Stimulated activated CD4-positive, alpha-beta T cell treated with anti-CD3 and anti-CD28 coated beads, Interleukin-4, amount 100 ng/mL, for 1 hour (primary cell): ENCODE data around the gene BTBD9.
"Not testable (repeated sequence)": the region's sequence is repeated elsewhere in the genome, so short reads cannot be mapped to it uniquely, and the experiment has no call there.

Experiments
- DNase-seq: peaks from one replicate; pipeline ENCODE4 v3.0.0-alpha.2; 2020

BTBD9 gene

DNA sequence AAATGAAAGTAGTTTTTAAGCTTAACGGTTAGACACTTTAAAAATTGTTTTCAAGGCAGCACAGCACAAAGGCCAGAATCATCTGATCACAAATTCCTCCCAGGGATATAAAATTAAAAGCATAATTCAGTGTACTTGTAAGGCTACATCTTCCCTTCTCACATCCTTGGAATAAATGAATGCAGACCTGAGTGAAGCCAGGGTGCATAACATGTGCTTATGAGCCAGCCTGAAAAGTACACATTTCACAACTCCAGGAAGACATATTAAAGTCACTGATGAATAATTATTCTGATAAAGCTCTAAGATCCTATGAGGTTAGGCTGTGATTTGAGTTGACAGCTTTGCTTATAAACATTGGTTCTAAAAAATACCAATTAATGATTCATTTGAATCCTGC, 163.6 kb downstream of the BTBD9 start:
- DNase-seq, result no peak

DNA sequence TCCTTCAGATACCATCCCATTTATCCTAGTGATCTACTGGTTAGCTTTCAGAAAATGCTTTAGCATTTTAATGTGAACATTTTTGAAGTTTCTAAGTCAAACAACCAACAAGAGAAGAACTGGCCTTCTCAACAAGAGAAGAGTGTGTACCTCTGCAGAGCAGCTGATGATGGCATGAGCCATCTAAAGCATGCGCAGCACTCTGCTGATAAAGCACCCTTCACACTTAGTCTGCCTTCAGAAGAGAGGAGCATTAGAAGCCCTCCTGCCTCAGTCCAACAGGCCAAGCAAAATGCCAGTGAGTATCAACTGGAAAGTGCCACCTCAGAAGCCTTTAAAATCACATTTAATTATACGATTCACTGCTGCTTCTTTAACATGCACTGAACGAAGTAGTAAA, 169.2 kb downstream of the BTBD9 start:
- no peak for DNase-seq

- no peak for DNase-seq
These were observed 172.2 kb downstream of the BTBD9 start for GRCh38 chr6:38467566-38467965.

DNA sequence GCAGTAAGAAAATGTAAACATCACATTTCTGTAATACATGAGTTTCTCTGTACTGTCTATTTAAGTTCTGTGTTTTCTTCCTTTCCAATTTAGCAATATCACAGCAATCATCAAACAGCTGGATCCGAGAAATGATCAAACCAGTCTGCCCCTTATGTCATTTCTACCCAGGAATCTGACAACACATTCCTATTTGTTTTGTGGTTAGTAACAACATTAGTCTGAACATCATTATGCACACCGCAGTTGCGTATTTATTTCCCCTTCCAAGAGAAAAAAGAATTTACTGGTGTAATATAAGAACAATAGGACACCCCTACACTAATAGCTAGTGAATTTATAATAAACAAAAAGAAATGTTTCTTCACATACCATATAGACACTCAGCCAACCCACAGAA, 179.5 kb downstream of the BTBD9 start:
- DNase-seq, result no peak

GRCh38 chr6:38459291-38459690, 180.4 kb downstream of the BTBD9 start:
- DNase-seq, result no peak

- no peak for DNase-seq
These were observed 185.9 kb downstream of the BTBD9 start for GRCh38 chr6:38453861-38454260.

DNA sequence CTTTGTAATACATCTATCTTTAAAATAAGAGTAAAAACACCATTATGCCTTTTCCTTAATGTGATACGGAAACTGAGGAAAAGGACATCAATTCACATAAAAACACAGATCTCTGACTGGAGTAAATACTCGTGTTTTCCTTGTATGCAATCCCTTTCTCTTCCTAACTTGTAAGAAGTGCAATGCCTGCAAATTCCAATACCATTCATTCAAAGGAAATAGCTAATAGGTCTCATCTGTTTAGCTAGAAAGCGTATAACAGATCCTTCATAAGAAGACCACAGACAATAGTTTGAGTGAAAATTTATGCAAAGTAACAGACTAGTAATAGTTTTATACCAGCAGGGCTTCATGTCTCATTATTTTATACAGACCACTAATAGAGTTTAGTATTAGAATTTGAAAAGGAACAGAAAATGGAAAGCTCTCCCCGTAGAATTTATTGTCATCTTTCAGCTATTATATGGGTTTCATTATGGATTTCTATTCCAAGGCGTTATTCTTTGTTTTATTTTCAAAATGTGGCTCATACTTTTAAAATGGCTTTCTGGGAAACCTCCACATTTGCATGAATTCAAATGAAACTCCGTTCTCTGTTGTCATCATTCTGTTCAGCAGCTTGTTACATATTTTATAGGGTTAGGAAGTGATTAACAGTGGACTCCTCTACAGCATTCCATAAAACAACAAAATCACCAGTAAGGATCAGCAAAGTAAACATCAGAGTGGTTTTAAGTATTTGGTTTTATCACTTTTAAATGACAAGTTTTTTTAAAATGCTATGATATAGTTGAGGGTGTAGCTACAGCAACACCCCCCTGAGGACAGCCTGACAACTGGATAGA, 186.7 kb downstream of the BTBD9 start:
- DNase-seq, result no peak

DNA sequence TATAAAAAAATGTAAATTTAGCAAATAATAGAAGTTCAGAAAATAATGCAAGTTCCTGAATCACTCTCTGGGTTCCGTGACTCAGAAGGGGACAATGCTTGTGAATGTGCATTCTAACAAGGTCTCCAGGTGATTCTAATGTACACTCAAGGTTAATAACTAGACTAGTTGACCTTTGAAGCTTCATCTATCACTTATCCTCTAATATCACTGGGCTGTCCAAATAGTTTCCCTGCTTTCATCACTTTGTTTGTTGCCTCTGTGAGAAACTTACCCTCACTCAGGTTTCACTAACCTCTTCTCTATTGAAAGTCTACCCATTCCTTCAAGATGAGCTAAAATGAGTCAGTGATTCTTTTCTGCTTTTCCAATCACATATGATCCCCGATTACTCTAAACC, 189.0 kb downstream of the BTBD9 start:
- DNase-seq, result no peak

GRCh38 chr6:38445925-38446324, 193.8 kb downstream of the BTBD9 start:
- DNase-seq, result no peak

- no peak for DNase-seq
These were observed 194.4 kb downstream of the BTBD9 start for GRCh38 chr6:38445336-38445735.

GRCh38 chr6:38443352-38444144, 196.2 kb downstream of the BTBD9 start:
- no peak for DNase-seq

DNA sequence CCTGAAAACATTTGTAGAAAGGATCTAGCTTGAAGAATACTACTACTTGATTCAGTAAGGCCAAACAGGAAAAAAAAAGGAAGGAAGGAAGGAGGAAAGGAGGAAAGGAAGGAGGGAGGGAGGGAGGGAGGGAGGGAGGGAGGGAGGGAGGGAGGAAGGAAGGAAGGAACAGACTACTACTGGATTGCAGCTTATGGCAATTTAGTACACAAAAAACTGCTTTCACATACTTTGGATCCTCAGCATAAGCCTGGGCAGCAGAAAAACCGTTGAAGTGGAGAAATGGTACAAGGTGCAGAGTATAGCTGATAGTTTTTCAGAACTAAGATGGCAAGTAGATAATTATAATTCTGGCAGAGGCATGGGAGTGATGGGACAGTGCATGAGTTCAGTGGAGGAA, 201.6 kb downstream of the BTBD9 start:
- DNase-seq, result no peak

DNA sequence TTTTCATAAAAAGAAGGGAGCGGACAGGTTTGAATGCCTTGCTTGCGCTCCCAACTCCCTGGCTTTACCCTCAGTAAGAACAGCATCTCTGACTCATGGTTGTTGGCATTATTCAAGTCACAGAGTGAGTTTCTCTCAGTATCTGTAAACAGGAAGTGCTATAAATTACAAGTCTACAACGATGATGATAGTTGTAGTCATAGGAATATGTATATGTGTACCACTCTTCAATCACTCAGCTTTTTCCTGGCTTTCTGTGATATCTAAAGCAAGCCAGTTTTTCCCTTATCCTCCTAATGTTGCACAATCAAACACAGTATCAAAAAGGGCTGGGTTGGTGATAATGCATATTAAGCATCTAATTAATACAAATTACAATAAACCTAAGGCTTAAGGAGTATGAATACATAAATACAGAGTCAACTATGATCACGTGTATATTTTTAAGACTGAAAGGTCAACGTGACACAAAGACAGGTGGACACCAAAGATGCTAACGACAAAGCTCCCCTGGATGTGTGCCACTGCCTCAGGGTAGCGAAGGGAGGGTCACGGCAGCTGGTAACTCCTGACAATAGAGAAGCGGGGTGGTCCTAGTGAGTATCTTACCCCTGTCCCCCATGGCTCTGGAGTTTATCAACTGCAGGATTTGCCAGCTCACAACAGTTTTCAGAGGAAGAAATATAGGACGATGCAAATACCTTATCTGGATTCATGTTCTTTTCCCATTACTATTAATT, 202.8 kb downstream of the BTBD9 start:
- DNase-seq, result no peak

GRCh38 chr6:38435330-38435729, 204.4 kb downstream of the BTBD9 start:
- DNase-seq, result no peak

- DNase-seq, result no peak
These were observed 205.7 kb downstream of the BTBD9 start for GRCh38 chr6:38434051-38434450.

DNA sequence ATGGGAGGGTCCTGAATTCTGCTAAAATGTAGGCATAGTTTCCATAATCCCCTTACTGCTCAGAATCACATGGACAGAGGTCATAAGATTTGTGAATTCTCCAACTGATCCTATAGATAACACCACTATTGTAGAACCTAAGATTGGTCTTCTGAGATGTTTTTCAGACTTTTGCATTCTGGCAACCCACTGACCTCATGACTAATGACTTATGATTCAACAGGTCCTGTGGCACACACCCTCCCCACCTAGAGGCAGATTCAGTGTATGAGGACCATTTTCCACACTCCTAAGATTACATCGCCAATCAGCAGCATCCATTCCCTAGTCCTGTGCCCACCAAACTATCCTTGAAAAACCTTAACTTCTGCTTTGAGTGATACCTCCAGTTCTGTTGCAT, 207.2 kb downstream of the BTBD9 start:
- no peak for DNase-seq

- no peak for DNase-seq
These were observed 207.7 kb downstream of the BTBD9 start for GRCh38 chr6:38432079-38432478.

- no peak for DNase-seq
These were observed 210.2 kb downstream of the BTBD9 start for GRCh38 chr6:38429546-38429945.

GRCh38 chr6:38427492-38428210, 212.1 kb downstream of the BTBD9 start:
- DNase-seq, result no peak

DNA sequence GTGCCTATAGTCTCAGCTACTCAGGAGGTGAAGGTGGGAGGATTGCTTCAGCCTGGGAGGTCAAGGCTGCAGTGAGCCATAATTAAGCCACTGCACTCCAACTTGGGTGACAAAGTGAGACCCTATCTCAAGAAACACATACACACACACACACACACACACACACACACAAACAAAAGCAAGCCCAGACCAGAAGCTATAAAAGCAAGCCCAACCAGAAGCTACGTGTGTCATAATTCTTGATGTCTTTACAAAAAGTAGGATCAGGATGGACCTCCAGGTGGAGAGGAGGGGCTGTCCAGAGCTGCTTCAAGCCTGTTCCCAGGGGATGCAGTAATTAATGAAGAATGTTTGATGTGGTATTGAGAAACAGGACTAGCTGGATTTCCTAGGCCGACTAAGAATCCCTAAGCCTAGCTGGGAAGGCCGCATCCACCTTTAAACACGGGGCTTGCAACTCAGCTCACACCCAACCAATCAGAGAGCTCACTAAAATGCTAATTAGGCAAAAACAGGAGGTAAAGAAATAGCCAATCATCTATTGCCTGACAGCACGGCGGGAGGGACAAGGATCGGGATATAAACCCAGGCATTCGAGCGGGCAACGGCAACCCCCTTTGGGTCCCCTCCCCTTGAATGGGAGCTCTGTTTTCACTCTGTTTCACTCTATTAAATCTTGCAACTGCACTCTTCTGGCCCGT, 213.8 kb downstream of the BTBD9 start:
- DNase-seq, result not testable (repeated sequence)

DNA sequence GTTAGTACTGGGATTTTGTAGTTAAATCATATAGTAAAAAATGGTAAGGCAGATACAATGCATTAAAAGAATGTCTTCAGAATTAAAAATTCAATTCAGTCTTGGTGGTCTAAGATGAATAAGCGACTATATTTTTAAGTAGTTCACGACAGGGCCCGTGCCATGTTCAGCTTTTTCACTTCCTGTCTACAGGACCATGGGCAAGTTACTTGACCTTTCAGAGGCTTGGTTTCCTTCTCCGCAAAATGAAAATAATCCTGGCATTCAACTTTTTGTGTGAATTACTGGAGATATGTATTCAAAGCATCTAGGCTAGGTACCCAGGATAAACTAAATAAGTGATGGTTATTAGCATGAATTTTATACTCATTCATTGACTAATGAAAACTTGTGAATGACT, 216.0 kb downstream of the BTBD9 start:
- no peak for DNase-seq

DNA sequence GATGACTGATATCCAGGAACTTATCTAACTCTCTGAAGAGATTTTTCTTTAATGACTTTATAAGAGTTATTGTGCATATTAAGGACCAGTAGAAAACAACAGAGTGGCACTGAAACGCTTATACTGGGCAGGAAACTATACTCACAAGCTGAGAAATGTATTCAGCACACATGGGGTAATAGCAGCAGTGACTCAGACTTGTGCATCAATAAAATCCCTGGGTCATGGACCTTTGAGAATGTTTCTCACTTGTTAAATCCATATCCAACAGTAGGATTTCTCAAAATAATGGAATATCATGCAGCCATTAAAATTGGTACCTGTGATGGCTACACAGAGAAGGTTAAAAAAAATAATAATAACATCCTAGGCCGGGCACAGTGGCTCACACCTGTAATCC, 219.5 kb downstream of the BTBD9 start:
- DNase-seq, result no peak
